ENCODE data around the gene MAD1L1. TPM values are rescaled to one million over a fixed set of nuclear protein-coding genes. Genes with fewer than 3 reads are reported as not detected.
A peak's percentile ranks its signal among the peaks of the same experiment; 100 is the strongest.
"Not testable (repeated sequence)": the region's sequence is repeated elsewhere in the genome, so short reads cannot be mapped to it uniquely, and the experiment has no call there.

MAD1L1 gene
- total RNA-seq, 6 experiments from 2014 or later, result 15.1 to 37.4 (median 20.5) TPM

GRCh38 chr7:1970895-1971294 lies 261.9 kb downstream of the MAD1L1 start:
- Histone ChIP-seq H3K27me3 (no peaks in the 10 kb centered on the region), H3K9me3 (no peaks in the 10 kb centered on the region), H3K4me1 (peaks cover 0 to 16% (median 0%) of the 10 kb centered on the region in 4 donors), H3K27ac (no peak overlapping the region), H3K4me3 (no peak overlapping the region), H3K36me3 (no peaks in the 10 kb centered on the region)
- TF ChIP-seq CTCF (IDR thresholded peaks at IDR 0.05) (no peak), POLR2A (IDR thresholded peaks at IDR 0.05) (no peak)
- DNase-seq, result peak in 2 of 3 donors; percentile 5 to 45
- WGBS (ENCODE audit: insufficient coverage, low coverage, low lambda C conversion rate, missing lambda C conversion rate), result 98% methylated on average over 11 of the region's 19 CpGs
- intact Hi-C loops (cut with DNase I), result no loop called here
- ATAC-seq, result no peak

GRCh38 chr7:1970285-1970660 lies 262.5 kb downstream of the MAD1L1 start:
- H3K4me3 ChIP-seq; intact Hi-C loops (cut with DNase I); H3K27me3 ChIP-seq; H3K36me3 ChIP-seq; H3K9me3 ChIP-seq; ATAC-seq; H3K27ac ChIP-seq: not testable (repeated sequence)
- H3K4me1 ChIP-seq, result peaks cover 0 to 11% (median 0%) of the 10 kb centered on the region in 4 donors
- peak in 1 of 3 donors; percentile 2 for DNase-seq
- WGBS (ENCODE audit: insufficient coverage, low coverage, low lambda C conversion rate, missing lambda C conversion rate), result 94% methylated on average over 10 of the region's 10 CpGs

GRCh38 chr7:1969459-1970284 lies 263.1 kb downstream of the MAD1L1 start:
- ATAC-seq (peak; percentile 68 to 90 (median 77)), DNase-seq (peak in 2 of 3 donors; percentile 8 to 14)
- no peak overlapping the region for H3K4me3 ChIP-seq
- no peaks in the 10 kb centered on the region for H3K9me3 ChIP-seq
- H3K4me1 ChIP-seq, result peaks cover 0 to 9% (median 0%) of the 10 kb centered on the region in 4 donors
- intact Hi-C loops (cut with DNase I), result no loop called here
- no peak for TF ChIP-seq CTCF (IDR thresholded peaks at IDR 0.05)
- no peak for TF ChIP-seq POLR2A (IDR thresholded peaks at IDR 0.05)
- H3K27me3 ChIP-seq, result no peaks in the 10 kb centered on the region
- 90% methylated on average over 8 of the region's 8 CpGs for WGBS (ENCODE audit: insufficient coverage, low coverage, low lambda C conversion rate, missing lambda C conversion rate)
- peak overlapping the region in 2 of 3 donors; percentile 2 to 10 for H3K27ac ChIP-seq
- H3K36me3 ChIP-seq, result no peaks in the 10 kb centered on the region

GRCh38 chr7:1968397-1969111 lies 264.2 kb downstream of the MAD1L1 start:
- Histone ChIP-seq H3K9me3 (no peaks in the 10 kb centered on the region), H3K27ac (peak overlapping the region in 1 of 3 donors; percentile 10), H3K36me3 (no peaks in the 10 kb centered on the region), H3K4me3 (no peak overlapping the region), H3K27me3 (no peaks in the 10 kb centered on the region), H3K4me1 (peaks cover 0 to 9% (median 0%) of the 10 kb centered on the region in 4 donors)
- intact Hi-C loops (cut with DNase I), result no loop called here
- ATAC-seq, result no peak
- TF ChIP-seq CTCF (IDR thresholded peaks at IDR 0.05) (no peak), POLR2A (IDR thresholded peaks at IDR 0.05) (no peak)
- 89% methylated on average over 16 of the region's 36 CpGs for WGBS (ENCODE audit: insufficient coverage, low coverage, low lambda C conversion rate, missing lambda C conversion rate)
- peak in 2 of 3 donors; percentile 16 to 37 for DNase-seq
